ENCODE results near the gene OPRD1.

DNA sequence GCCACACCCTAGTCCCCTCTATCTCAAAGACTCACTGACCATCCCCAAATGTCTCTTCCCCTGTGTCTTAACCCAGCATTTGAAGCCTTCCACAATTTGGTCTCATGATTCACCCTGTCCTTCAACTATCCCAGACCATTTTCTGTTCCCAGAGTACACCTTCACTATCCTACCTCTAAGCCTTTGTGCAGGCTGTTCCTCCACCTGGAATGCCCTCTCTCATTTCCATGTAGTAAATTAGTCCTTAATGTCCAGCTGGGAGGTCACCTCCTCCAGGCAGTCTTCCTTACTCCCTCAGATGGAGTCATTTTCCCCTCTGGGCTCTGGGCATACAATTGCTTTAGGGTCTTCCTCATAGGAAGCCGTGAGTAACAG, 71.3 kb downstream of the OPRD1 start:
- TF ChIP-seq, protein P1, sequence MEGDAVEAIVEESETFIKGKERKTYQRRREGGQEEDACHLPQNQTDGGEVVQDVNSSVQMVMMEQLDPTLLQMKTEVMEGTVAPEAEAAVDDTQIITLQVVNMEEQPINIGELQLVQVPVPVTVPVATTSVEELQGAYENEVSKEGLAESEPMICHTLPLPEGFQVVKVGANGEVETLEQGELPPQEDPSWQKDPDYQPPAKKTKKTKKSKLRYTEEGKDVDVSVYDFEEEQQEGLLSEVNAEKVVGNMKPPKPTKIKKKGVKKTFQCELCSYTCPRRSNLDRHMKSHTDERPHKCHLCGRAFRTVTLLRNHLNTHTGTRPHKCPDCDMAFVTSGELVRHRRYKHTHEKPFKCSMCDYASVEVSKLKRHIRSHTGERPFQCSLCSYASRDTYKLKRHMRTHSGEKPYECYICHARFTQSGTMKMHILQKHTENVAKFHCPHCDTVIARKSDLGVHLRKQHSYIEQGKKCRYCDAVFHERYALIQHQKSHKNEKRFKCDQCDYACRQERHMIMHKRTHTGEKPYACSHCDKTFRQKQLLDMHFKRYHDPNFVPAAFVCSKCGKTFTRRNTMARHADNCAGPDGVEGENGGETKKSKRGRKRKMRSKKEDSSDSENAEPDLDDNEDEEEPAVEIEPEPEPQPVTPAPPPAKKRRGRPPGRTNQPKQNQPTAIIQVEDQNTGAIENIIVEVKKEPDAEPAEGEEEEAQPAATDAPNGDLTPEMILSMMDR (conservative IDR thresholded peaks at IDR 0.05; ENCODE audit: low read length): no peak
- TF ChIP-seq EZH2phosphoT487 (IDR thresholded peaks at IDR 0.05; ENCODE audit: borderline replicate concordance, low read depth, low read length): no peak

Data from OCI-LY7 (cell line).